NCI-H82 (cell line): ENCODE measurements around the gene BSX.

Experiments
- DNase-seq: peaks from one replicate; lab custom pipeline; 2025; lab: John Stamatoyannopoulos, UW

Gene BSX

DNA sequence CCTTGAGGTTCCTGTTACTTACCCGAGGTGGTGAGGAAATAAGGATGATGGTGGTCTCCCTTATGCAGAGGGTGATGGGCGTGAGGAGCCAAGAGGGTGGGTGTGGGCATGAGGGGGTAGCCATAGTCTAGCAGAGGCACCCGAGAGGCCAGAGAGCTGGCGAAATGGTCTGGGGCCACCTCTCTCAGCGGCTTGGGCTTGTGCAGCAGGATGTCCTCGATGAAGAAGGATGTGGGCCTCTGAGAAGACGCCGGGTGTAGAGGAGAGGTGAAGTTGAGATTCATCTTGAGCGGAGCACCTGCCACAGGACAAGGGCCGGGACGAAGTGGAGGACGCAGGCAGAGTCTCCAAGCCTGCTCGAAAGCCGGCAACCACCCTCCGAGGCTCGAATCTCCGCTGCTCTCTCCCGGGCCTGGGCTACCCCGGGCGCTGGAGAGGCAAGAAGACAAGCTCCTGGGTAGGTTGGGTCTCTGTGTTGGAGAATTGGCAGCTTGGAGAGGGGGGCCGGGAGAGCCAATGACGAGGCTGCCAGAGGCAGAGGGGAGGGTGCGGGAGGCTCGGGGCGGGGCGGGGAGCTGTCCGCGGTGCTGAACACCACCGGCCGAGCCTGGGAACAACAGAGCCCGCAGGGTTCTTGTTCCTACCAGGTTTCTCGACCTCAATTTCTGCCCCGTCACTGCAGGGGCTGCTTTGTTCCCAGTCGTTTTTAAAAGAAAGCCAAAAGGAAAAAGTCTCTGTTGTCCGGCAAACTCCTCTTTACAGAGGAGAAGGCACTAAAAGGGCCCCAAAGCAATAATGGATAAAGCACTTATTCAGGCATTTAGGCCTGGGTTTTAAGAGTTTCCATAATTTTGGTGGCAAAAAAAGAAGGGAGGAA lies at the start of gene BSX:
Gene BSX, minus strand, starts transcription at position 447 of the 877 bp plus-strand sequence. Its CDS starts 163 bp downstream, at position 284.
- peak; percentile 40 for DNase-seq

DNA sequence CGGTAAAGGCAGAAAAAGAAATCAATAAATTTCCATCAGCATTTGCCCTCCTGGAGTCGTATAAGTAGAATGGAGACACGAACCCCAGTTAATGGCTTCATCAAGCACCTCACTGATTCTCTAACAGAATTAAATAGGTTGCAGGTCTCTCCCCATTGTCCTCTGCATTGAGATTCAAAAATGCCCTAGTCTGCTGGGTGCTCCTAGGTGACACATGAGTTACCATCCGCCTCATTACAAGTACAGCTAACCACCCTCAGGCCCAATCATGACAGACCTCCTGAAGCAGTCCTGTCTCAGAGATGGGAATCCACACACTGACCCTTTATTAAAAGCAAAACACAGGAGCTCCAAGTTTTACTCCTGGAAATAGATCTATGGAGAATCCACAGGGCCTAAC lies 48.9 kb upstream of the BSX start:
- no peak for DNase-seq

DNA sequence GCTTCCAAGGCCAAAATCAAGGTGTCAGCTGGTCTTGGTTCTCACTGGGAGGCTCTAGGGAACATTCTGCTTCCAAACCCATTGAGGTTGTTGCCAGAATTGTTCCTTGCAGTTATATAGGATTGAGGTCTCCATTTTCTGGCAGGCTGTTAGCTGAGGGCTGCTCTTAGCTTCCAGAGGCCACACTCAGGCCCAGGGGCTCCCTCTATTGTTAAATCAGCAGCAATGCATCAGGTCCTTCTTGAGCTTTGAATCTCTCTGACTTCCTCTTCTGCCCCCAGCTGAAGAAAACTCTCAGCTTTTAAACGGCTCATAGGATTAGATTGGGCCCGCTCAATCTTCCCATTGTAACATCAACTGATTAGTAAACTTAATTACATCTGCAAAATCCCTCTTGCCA lies 39.3 kb upstream of the BSX start:
- DNase-seq: peak; percentile 69

DNA sequence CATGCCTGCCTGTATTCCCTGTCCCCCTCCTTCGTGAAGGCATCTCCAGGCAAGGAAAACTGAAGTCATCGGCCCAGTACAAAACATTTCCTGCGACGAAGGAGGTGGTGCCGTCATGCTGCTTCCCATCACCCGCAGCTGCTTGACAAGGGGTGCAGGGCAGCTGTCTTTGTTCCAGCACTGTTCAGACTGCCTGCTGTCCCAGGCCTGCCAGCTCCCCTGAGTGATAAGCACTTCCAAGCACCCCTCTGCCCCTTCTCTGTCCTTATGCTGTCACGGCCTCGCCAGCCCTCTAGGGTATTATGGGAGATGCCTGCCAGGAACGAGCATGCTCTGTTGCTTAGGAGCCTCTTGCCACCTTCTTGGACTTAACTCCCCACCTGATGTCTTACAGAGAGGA lies 37.1 kb upstream of the BSX start:
- DNase-seq: no peak

DNA sequence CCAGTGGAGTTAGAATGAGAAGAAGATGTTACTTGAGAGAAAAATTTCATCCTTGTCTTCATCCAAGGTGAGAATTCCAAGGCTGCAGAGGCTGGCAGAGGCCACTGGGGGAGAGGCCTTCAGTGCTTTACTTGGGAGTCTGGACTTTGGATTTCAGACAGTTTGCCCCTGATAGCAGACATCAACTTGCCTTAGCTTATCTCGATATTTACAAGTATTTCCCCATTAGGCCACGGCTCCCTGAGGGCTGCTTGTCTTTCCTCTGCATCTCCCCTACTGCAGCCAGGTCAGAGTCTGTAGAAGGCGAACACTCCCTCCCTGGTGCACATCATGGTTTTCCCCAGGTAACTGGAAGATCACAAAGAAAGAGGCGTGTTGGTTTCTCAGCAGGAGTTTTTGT lies 29.9 kb upstream of the BSX start:
- DNase-seq: no peak

DNA sequence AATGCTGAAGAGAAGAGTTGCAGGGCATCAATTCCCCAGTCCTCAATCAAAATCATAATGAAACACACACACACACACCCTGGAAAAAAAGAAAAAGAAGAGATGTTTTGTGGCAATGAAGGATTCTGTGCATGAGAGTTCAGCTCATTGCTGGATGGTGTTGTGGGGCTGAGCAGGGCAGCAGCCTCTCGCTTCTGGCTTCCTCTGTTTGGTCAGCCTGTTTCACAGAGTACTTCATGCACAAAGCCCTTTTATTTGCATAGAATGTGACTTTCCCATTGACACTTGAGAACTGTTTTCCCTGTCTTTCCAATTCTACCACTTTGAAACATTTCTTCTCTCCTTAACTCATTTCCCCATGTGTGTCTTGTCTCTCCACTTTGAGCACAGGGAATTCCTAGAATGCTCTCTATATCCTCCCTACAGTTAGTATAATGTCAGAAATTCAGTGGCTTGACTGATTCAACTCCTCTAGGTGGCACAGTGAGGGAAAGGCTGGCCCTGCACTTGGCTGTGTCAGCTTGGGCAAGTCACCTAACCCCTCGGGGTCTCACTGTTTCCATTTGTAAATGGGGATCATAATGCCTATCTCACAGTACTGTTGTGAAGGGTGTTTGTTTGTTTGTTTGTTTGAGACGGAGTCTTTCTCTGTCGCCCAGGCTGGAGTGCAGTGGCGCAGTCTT lies 25.4 kb upstream of the BSX start:
- DNase-seq: no peak

DNA sequence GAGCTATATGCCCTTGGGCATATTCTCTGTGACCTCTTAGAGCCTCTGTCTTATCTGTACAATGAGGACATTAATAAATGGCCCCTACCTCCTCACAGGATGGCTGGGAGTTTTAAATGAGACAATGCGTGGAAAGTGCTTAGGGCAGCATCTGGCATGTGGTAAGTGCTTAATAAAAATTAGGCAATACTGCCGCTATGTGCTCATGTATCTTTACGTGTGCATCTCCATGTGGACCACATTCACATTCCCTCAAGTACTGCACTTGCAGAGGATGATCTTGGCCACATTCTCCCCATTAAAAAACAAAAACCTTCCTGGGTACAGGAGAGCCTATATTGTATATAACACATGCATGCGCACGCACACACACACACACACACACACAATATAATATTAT lies 19.1 kb upstream of the BSX start:
- no peak for DNase-seq

DNA sequence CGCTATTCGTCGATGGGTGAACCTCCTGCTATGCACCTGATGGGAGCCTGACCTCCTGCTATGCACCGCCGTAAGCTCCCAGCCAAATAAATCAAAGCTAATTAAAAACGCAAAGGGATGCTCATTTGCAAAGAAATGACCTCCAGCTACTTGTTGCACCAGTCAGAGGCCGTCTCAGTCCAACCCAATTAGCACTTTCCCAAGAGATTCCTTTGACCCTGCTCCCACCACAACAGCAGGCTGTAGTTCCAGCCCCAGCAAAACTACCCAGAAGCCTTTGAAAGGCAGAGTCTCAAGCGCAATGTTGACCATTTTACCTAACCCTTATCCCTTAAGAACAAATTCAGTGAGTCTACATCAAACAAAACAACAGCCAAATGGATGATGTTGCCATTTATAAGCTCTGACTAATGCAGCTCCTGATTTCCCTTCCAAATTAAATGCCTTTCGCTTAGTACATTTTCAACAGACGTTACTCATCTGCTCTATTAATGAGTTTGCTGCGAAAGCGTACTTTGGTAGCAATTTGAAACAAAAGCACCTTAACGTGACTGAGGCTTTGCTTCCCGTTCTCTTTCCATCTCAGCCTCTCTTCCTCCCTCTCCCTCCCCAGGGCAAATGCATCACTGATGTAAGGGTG lies 17.2 kb upstream of the BSX start:
- DNase-seq: no peak

DNA sequence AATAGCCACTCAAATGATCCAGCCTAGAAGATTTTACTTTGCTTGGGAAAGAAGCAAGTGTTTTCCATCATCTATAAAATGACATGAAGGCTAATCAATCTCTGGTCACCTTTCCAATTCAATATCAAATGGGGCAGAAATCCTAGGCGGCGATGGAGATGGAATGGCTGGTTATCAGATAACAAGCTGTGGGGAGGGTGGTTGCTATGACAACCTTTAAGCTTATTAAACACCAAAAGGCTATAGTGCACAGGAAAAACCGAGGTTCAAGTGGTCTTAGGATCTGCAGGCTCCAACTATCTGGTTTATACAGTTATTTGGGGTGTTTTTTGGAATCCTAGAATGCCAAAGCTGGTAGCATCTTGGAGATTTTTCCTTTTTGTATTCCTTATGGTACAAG lies 13.9 kb upstream of the BSX start:
- peak; percentile 55 for DNase-seq

DNA sequence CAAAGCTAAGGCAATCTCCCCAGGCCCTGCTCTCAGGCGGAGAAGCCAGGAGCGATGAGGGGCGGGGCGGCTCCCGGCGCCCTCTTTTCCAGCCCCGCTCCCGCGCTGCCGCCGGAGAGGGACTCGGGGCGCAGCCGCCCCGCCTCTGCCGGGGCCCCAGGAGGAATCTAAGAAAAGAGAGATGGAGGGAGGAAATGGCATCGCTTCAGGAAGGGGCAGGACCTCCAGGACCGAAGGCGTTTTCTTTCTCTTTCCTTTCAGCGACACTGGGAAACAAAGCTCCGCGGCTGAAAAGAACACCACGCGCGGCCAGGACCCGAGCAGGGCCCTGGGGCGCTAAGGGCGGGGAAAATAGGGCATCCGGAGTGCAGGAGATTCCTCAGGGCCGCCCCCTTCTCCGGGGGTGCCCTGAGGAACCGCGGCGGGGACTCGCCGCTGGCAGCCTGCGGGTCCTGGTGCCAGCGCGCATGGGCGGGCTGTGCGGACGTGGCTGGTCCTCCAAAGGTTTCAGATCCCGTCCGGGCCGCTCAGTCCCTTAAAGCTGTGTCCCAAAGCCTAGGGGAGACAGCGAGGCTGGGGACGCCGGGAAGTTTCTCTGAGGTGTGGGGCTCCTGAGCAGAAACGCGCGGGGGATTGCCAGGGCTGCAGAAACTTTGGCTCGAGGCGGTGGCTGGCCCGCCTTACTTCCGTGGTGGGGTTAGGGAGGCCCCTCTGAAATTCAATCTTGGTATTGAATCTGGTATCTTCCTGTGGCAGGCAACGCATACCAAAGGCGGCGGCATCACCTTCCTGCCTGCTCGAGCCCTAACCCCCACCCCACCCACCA lies 2.8 kb upstream of the BSX start:
- no peak for DNase-seq

DNA sequence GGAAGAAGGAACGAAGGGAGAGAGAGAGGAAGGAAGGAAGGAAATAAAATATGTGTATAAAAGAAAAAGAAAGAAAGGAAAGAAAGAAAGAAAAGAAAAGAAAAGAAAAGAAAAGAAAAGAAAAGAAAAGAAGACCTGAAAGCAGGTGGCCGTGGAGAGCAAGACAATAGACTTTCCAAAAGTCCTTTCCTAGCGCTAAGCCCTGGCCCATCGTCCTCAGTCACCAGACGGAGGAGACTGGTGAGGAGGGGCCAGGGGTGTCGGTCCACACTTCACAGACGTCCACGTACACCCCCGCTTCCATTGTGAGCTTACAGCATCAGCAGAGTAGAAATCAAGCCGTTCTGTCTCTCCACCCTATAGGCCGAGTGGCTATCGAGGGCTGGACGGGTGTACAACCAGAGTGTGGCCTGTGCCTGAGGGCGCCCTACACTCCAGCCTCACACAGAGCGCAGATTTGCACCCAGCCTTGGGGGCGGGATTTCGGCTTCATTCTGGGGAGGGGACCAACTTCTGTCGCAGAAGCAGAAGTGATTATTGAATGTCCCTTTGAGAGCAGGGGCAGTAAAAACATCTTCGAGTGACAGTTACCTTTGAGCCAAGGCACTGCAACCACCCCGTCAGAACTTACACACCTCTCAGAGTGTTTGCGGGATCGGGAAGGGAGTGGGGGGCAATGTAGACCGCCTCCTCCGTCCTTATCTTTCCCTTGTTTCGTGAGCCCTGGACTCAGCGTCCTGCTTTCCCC lies 2.0 kb upstream of the BSX start:
- no peak for DNase-seq

DNA sequence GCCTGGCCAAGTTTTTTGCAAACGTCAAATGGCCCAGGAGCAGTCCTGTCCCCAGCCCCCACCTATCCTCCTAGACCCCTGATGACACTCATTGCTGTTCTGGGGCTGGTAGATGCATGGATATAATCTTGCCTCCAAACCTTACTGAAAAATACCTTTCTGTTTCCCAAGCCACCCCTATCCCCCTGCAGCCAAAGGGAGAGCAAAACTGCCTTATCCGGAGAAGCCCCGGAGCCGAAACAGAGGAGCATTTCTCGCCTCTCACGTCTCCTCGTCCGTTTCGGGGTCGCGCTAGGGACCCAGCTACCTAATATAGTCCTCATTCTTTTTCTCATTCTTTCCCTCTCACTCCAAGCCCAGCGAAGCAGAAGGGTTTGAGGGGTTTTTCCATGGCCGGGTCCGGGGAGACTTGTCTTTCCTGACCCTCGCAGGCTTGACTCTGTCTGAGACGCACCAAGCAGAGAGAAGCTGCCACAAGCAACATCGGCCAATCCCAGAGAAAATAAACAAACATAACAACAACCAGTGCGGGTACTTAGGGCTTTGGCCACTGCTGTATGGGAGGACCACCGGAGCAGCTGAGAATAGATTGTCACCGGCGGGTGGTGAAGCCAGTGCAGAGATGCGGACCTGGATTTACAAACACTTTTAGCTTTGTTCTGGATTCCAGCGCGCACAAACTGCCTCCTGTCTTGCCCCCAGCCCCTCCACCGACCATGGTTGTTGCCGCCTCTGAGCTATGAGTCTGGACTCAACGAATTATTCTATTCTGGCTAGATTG lies 1.6 kb downstream of the BSX start:
- no peak for DNase-seq

DNA sequence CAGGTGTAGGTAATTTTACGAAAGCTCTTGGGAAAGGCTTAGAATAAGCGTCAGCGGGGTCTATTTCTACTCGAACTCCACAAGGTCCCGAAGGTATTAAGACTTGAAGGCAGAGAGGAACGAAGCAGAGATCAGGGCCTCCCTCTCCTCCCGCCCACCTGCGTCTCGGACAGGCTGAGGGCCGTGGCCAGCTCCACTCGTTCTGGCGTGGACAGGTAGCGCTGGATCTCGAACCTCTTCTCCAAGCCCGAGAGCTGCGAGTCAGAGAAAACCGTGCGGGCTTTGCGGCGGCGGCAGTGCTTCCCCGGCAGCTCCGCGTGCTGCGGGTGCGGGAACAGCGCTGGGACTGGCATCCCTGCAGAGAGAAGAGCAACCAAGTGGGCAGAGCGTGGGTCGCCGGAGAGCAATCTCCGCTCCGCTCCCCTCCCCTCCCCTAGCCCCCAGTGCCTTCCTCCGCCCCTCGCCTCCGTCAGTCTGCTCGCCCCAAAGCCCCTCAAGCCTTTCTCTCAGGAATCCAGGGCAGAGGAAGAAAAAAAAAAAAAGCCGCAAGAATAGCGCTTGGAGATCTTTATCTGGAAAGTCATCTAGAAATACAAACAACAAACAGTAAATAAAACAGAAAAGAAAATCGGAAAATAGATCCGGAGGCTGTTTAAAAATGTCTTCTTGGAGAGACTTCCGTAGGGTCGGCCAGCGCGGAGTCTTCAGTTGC lies 2.4 kb downstream of the BSX start:
- no peak for DNase-seq

DNA sequence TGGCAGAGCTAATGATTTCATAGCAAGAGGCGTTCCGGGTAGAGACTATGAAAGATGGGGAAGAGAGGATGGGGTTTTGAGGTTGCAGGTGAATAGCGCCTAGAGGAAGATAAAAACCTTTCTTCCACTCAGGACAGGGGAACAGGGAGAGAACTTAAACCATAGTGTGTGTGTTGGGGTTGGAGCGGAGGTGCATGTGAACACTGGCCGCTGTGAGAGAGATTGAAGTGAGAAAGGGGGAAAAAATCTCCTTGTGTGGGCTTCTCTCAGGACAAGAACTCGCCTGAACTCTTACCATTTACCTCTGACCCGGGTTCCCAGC lies 3.4 kb downstream of the BSX start:
- no peak for DNase-seq

DNA sequence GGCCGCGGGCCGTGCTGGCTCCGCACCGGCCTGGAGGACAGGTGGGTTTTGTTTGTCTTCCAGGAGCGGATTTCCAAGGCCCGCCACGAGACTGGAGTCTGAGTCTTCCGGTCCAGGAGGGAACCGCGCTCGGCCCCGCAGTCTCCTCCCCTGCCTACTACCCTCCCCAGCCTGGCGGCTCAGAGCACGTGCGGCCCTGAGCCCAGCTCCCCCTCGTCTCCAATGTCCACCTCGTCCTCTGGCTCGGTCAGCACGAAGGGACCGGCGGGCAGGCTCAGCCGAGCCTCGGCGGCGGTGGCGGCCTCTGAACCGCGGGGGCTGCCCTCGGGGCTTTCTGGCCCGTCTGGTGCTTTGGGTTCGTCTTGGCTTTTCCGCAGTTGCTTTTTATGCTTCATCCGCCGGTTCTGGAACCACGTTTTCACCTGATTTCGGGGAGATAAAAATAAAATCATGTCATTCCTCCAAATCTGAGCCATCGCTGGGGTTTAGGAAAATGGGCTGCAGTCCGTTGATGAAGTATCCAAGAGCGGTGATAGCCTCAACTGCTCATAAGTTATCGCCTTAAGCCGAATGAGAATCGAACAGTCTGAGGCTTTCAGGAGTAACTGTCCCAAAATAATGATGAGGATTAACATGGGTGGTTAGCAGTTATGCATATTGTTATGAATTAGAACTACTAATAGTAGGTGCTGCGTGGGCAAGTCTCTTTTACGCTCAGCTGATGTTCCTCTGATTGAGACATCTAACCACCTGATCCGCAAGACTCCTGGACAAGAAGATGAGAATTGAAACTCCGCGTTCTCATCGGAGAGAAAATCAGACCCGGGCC lies 4.0 kb downstream of the BSX start:
- peak; percentile 13 for DNase-seq

DNA sequence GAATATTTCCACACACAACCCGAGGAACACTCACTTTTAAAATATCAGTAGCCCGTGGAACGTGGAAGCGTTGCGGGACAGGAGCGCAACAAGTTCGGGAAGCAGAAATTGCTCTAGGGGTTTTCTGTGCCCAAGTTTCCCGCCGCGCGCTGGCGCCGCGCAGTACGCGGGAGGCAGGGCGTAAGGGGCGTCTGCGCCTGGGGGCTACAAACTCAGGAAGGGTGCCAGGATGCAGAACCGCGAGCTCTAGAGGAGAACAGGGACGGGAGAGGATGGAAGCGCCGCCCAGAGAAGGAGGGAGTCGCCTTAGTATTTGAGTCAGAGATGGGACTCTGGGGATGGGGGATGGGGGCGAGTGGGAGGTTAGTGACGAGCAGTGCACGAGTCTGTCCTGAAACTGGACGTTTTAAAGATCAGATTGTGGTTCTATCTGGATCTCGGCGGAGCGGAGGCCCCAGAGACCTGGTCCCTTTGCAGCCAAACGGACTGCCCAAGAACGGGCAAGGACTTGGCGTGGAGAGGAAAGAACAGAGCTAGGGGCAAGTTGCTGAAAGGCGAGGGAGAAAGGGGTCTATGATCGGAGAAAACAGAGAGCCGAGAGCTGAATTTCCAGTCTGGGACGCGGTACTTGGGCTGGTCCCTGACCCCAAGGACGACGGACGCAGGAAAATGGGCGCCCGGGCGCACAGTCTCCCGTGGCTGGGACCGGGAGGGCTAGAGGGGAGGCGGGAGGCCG lies 4.7 kb downstream of the BSX start:
- no peak for DNase-seq

DNA sequence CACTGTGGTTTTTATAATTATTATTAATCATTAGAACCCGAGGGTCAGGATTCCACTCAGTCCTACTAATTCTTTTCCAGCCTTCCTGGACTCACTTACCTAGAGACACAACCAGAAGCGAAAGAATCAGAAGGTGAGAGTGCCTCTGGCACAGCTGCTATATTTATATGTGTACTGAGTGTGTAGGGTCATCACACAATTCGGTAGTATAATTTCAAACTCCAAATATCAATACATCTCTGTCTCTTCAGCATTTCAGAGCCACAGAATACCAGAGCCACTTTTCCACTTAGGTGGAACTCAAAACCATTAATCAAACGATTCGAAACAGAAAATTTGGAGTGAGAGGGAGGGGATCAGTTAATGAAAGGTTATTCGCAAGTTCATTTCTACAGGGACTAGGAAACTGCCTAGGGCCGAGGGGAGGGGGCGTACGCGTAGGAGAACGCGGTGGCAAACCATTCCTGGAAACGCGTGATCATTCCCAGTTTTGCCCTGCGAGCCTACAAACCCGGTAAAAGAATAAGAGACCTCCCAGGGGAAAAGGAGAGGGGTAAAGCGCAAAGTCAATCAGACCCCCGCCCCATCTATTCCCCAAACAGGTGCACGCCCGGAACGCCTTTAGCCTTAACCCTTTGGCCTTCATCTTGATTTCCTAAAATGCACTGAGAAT lies 5.4 kb downstream of the BSX start:
- DNase-seq: no peak

DNA sequence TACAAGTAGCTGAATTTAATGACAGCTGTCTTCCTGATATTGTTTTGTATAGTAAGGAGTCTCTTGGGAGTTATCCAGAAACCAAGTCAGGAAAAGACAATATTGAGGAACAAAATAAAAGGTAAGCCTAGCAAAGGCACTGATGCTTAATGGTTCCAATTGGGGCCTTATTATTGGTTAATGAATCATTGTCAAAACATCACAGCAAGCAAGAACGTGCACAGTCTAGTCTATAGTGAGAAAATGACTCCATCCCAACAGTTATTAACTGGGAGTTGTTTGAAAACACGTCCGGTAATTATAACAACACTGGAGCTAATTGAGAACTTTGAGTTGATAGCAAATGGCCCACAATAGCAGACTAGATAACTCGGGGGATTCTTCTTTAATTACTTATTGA lies 17.7 kb downstream of the BSX start:
- DNase-seq: no peak
